ENCODE results near the gene CDC45. TPM values are rescaled to one million over a fixed set of nuclear protein-coding genes. Genes with fewer than 3 reads are reported as not detected.
A peak's percentile ranks its signal among the peaks of the same experiment; 100 is the strongest.

CDC45 gene
- total RNA-seq, 1 donor = 22.9 TPM

GRCh38 chr22:19488285-19488684 is 8.6 kb downstream of the CDC45 start:
- no peak overlapping the region for H3K4me3 ChIP-seq (ENCODE audit: low read depth, low read length)
- no peak for DNase-seq (ENCODE audit: low read depth)
- no peak for TF ChIP-seq CTCF (IDR thresholded peaks at IDR 0.05; ENCODE audit: insufficient read depth, low read length)

GRCh38 chr22:19488884-19489843 is 9.4 kb downstream of the CDC45 start:
- peak; percentile 7 for TF ChIP-seq CTCF (IDR thresholded peaks at IDR 0.05; ENCODE audit: insufficient read depth, low read length)
- H3K4me3 ChIP-seq (ENCODE audit: low read depth, low read length) = no peak overlapping the region
- peak; percentile 54 for DNase-seq (ENCODE audit: low read depth)

- no peak overlapping the region for H3K4me3 ChIP-seq (ENCODE audit: low read depth, low read length)
- TF ChIP-seq CTCF (IDR thresholded peaks at IDR 0.05; ENCODE audit: insufficient read depth, low read length) = no peak
- no peak for DNase-seq (ENCODE audit: low read depth)
Observed at GRCh38 chr22:19490628-19491230, 11.0 kb downstream of the CDC45 start.

GRCh38 chr22:19492504-19493174 is 12.9 kb downstream of the CDC45 start:
- H3K4me3 ChIP-seq (ENCODE audit: low read depth, low read length) = no peak overlapping the region
- TF ChIP-seq CTCF (IDR thresholded peaks at IDR 0.05; ENCODE audit: insufficient read depth, low read length) = no peak
- DNase-seq (ENCODE audit: low read depth) = no peak

GRCh38 chr22:19494001-19494560 is 14.4 kb downstream of the CDC45 start:
- no peak for TF ChIP-seq CTCF (IDR thresholded peaks at IDR 0.05; ENCODE audit: insufficient read depth, low read length)
- H3K4me3 ChIP-seq (ENCODE audit: low read depth, low read length) = no peak overlapping the region
- no peak for DNase-seq (ENCODE audit: low read depth)

- no peak for DNase-seq (ENCODE audit: low read depth)
- TF ChIP-seq CTCF (IDR thresholded peaks at IDR 0.05; ENCODE audit: insufficient read depth, low read length) = no peak
- no peak overlapping the region for H3K4me3 ChIP-seq (ENCODE audit: low read depth, low read length)
Observed at GRCh38 chr22:19494676-19495173, 15.0 kb downstream of the CDC45 start.
